GM19025 (cell line): ENCODE data around the gene FXYD1.

Experiments
- ATAC-seq: cut with Tn5 transposase; IDR thresholded peaks from one replicate; pipeline ENCODE4 v1.9.1; 2021; ENCODE audit warnings: mild to moderate bottlenecking, low read depth, moderate library complexity; ENCODE audit not compliant: unreplicated experiment

FXYD1 gene

DNA sequence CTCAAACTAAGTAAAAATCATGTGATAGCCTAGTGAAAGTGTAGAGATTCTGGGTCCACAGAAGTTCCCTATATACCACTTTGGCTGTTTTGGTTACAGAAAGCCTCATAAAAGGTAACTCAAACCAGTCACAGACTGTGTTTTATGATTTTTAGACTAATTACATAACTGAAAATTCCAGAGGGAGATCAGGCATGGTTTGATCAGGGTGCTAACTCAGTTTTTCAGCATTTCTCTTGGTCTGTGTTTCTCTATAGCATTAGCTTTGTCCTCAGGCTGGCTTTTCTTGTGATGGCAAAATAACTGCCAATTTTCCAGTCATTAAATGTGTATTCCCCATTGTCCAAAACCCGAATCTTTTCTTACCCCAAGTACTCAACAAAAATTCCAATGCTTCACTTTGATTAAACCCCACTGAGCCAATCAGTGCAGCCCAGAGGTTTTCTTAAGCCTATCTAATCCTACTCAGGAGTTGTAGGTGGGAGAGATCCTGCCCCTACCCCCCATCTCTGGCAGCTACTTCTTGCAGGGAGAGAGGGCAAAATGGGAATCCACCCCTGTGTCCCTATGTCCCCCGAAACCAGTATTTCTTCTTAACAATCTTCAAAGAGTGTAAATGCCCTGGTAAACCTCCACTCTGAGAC is 31.6 kb upstream of the FXYD1 start:
- no peak for ATAC-seq

- no peak for ATAC-seq
These were observed 31.1 kb upstream of the FXYD1 start for GRCh38 chr19:35107545-35107944.

DNA sequence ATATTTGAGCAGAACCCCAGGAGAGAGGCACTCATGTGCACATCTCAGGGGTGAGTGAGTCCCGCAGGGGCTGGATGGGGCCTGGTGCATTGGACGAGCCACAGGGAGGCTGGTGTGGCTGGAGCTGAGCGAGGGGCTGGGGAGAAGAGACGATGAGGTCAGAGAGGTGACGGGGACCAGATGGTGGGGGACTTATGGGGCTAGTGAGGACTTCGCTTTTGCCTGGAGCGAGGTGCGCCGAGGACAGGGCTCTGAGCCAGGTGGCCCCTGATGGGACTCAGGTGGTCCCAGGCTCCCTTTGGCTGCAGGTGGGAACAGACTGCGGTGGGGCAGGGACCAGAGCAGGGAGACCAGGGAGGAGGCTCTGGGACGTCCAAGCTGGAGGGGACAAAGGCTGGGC is 29.9 kb upstream of the FXYD1 start:
- no peak for ATAC-seq

DNA sequence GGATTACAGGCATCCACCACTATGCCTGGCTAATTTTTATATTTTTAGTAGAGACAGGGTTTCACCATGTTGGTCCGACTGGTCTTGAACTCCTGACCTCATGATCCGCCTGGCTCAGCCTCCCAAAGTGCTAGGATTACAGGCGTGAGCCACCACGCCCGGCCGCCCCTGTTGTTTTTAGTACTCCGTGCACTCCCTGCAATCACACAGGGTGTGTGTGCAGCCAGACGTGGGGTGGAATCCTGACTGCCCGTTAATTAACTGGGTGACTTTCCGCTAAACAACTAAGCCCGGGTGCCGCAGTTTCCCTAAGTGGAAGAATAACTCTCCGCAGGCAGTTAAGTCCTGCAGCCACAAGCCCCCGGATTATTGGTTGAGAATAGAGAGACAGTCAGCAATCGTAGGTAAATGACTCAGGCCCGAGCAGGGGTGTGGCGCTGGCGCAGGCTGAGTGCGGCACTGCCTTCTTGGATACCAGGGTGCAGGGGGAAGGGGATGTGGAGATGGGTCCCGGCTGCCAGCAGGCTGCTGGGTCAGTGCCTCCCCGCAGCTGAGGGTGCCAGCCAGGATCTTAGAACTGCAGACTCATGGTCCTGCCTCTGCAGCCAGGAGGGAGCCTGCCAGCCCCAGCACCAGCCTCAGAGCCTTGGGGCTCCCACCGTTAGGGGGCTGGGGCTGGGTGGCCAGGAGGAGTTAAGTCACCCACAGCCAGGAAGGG is 29.1 kb upstream of the FXYD1 start:
- no peak for ATAC-seq

GRCh38 chr19:35110974-35111373 is 27.6 kb upstream of the FXYD1 start:
- ATAC-seq: no peak

GRCh38 chr19:35112995-35113688 is 25.5 kb upstream of the FXYD1 start:
- ATAC-seq: no peak

DNA sequence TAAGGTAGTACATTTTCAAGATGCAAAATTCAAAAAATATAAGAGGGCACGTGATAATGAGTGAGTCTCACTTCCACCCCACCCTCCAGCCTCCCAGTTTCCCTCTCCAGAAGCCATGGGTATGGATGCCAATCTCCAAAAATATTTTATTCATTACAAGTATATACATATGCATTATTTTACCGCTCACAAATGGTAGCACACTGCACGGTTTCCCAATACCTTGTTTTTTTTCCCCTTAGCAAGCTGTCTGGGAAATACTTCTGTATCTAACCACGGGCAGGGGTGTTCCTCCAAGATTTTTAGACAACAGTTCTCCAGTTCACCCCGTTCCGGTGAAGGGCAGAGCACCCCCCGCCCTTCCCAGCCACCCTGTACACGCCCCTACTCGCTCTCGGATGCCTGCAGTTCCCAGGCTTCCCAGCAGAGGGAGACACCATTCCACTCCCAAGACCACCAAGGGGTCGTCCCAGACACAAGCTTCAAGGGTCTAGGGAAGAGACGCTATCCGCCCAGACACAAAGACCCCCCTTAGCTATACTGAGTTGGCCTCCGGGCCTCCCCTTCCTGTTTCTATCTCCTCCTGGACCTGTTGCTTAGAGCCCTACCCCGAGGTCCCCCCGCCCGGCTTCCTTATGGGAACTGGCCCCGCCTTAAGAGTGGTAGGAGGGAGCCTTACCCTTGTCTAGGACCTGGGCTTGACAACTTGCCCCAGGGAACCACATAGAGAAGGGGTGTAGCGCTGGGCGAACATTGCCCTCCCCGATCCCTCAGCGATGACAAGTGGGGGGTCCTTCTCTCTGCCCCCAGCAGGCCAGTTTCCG is 24.1 kb upstream of the FXYD1 start:
- ATAC-seq: no peak

GRCh38 chr19:35115177-35115951 is 23.3 kb upstream of the FXYD1 start, which contains the start of gene FXYD3:
TSS of gene FXYD3 (plus strand) at chr19:35115823. CDS start at chr19:35119377, 3,554 bp downstream.
- ATAC-seq: no peak

DNA sequence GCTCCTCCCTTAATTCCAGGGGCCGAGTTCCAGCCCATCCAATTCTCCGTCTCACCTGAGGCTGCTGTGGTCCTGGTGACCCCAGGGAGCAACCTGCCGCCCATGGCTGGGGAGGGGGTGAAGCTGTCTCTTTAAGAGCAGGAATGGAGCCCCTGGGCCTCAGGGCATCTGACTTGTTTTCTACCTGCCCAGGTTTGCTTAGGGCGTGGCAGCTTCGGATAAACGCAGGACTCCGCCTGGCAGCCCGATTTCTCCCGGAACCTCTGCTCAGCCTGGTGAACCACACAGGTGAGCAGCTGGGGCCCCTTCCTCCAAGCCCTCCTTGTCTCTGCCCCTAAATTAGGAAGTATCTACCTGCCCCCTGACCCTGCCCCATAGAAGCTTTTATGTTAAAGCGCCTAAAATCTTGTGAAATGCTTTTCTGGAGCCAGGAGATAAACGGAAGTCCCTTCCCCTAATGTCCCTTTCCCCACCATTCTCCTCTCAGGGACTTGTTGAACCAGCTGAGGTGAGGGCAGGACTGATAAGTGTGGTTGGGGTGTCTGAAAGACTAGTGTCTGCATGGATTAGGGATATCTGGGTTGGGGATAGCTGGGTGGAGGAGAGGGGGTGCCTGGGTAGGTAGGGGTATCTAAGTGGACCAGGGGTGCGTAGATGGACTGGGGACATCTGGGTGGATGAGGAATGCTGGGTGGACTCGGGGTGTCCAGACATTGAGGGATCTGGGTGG is 22.4 kb upstream of the FXYD1 start:
- no peak for ATAC-seq

DNA sequence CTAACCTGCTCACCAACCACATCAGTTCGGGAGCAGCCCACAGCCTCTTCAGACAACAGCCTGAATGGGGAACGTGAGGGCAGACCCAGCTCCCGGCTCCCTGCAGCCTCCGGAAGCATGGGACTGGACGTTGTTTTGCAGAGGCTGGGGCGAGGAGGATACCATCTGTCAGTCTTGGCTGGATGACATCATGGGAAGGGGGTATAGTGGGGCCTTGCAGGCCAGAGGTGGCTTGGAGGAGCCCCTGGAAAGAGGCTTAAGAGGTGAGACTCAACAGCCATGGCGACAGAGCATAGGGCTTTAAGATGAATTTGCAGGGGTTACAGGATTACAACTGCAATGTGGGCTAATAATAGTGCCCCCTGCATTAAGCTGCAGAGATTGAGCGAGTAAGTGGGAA is 21.5 kb upstream of the FXYD1 start:
- no peak for ATAC-seq

DNA sequence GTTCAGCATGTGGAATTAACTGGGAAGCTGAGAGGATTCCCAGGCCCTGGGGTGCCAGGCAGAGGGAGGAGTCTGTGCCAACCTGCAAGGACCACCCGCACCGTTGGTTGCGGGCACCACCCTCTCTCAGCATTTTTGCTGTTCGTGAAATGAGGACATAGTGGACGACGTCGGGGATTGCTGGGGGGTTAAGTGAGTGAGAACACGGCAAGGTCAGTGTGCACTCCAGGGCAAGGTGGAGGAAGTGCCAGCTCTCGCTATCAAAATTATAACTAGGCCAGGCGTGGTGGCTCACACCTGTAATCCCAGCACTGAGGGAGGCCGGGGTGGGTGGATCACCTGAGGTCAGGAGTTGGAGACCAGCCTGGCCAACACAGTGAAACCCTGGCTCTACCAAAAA is 20.8 kb upstream of the FXYD1 start:
- no peak for ATAC-seq

DNA sequence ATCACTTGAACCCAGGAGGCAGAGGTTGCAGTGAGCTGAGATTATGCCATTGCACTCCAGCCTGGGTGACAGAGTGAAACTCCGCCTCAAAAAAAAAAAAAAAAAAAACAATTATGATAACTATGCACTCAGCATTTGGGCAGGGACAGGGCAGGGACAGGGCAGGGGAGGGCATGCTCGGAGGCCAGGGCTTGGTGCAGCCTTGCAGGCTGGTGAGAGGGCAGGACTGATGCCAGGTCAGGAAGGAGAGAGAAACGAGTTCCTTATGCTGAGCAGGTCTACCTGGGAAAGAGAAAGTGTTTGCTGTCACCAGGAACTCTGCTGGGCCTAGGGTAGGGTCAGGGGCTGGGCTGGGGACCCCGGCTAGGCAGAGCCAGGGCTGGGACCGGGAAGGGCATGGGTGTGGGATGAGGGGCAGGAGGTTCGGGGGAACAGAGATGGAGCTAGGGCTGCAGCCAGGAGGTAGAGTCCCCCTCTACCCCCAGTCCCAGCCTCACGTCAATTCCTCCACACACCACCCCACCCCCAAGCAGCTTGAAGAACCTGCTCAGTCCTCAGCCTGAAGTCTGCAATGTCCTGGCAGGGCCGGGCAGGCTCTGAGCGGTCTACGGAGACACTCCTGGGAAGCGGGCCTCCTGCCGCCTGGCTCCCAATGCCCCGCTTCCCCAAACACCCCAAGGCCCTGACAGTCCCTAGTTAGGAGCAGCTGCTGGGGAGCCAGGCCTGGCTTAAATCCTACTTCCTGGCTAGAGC is 20.2 kb upstream of the FXYD1 start:
- no peak for ATAC-seq

DNA sequence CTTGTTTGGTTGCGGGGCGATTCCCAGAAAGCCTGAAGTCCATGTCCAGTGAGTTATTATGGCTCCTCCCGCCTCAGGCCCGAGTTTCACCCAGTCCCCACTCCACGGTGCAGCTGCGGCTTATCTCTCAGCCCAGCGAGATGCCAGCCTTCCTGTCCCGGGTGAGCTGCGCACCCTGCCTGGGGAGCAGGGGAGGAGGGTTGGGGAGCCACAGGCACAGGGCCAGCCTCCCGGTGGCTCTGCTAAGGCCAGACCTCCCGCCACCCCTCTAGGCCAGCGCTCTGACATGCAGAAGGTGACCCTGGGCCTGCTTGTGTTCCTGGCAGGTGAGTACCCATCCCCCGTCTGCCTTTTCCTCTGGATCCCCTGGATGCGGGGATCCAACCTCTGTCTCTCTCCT is 19.5 kb upstream of the FXYD1 start:
- no peak for ATAC-seq

GRCh38 chr19:35119578-35120155 is 19.0 kb upstream of the FXYD1 start:
- no peak for ATAC-seq

DNA sequence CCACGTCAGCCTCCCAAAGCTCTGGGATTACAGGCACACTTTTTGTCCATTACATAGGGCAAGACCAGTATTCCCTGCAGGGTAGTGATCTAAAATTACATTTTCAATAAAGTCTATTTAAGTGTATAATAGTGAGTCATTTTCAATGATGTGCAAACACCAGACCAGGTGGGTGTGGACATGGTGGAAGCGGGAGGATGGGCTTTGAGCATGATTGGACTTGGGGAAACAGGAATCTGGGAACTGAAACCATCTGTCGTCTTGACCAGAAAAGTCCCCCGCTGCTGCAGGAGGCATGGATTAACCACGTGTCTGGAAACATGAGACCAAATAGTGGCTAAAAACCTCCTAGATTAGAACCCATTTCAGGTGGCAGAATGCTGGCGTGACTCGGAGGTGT is 18.1 kb upstream of the FXYD1 start:
- ATAC-seq: no peak

GRCh38 chr19:35120898-35121297 is 17.7 kb upstream of the FXYD1 start:
- ATAC-seq: no peak

DNA sequence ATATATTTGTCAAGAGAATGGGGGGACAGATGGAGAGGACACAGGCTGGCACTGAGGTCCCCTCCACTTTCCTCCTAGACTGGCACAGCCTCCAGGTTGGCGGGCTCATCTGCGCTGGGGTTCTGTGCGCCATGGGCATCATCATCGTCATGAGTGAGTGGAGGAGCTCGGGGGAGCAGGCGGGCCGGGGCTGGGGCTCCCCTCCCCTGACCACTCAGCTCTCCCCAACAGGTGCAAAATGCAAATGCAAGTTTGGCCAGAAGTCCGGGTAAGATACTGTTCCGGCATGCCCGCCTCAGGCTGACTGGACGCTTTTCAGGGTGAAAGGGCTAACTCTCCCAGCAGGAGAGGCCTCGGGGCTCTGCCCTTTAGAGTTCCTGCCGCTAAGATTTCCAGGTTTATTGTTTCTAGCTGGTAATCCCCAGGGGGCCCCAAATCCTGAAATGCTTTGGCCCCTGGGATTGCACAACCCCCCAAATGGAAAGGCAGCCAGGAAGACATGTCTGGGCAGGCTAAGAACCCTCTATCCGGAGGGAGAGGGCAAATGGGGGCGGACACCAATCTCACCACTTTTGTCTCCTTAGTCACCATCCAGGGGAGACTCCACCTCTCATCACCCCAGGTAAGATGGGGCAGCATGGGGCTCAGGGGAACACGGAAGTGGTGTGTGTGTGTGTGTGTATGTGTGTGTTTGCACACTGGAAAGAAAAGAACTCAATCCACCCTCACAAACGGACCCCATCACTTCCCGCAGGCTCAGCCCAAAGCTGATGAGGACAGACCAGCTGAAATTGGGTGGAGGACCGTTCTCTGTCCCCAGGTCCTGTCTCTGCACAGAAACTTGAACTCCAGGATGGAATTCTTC is 15.7 kb upstream of the FXYD1 start:
- ATAC-seq: no peak
